B cell (primary cell): ENCODE data around the gene CUL4B. TPM values are rescaled to one million over a fixed set of nuclear protein-coding genes. Genes with fewer than 3 reads are reported as not detected.

ENCODE experiments used
- ATAC-seq: fragments of 200-7000 bp; cut with Tn5 transposase; one replicate; pipeline ENCODE4 v1.10.0; 2021; ENCODE audit warnings: low read depth, mild to moderate bottlenecking, moderate number of reproducible peaks, moderate library complexity
- CTCF ChIA-PET: fragments of 350-600 bp; sonication (Branson Sonifier 250); formaldehyde crosslinking; loops from one replicate; lab custom pipeline; 2021; ENCODE audit warnings: antibody characterized with exemption, inconsistent platforms; lab: Charles Lee
- POLR2A ChIA-PET: fragments of 350-600 bp; sonication (Branson Sonifier 250); formaldehyde crosslinking; loops from one replicate; lab custom pipeline; 2021; ENCODE audit warnings: antibody characterized with exemption; lab: Charles Lee
- DNase-seq: peaks from one replicate; pipeline ENCODE4 v3.0.0; 2013
- H2AFZ ChIP-seq: 2 replicates; pipeline ENCODE4 v1.6.1; 2012; ENCODE audit warnings: mild to moderate bottlenecking, low read depth, low read length; ENCODE audit not compliant: insufficient read depth, poor library complexity, severe bottlenecking
- H3K27ac ChIP-seq, 2 donors: 1 replicate in 1 of 2; 2 replicates in 1 of 2; pipeline ENCODE4 v1.5.1; 2012 to 2013; ENCODE audit warnings: low read length in 2 of 2, mild to moderate bottlenecking in 2 of 2, moderate library complexity in 1 of 2
- H3K27me3 ChIP-seq, 4 experiments: fragments of 200-600 bp in 1 of 4; sonication (generic) in 1 of 4; replicated peaks in 1 of 4; 1 replicate in 2 of 4; 2 replicates in 2 of 4; pipeline versions ENCODE4 v1.6.1 to v1.7.0; 2013 to 2016; ENCODE audit warnings: low read length in 3 of 4, mild to moderate bottlenecking in 2 of 4, mixed read lengths in 1 of 4, moderate library complexity in 1 of 4; ENCODE audit not compliant: insufficient read depth in 4 of 4, control insufficient read depth in 3 of 4; ENCODE audit errors: control extremely low read depth in 1 of 4
- H3K36me3 ChIP-seq, 2 experiments: replicated peaks in 1 of 2; 1 replicate in 1 of 2; 2 replicates in 1 of 2; pipeline versions ENCODE4 v1.6.1 to v1.7.1; 2013; ENCODE audit warnings: low read length in 1 of 2; ENCODE audit not compliant: insufficient read depth in 2 of 2, control insufficient read depth in 1 of 2; ENCODE audit errors: control extremely low read depth in 1 of 2, extremely low read depth in 1 of 2
- H3K4me1 ChIP-seq, 2 donors: fragments of 200-600 bp in 1 of 2; sonication (generic) in 1 of 2; 1 replicate in 1 of 2; 2 replicates in 1 of 2; pipeline versions ENCODE4 v1.5.1 to v1.6.1; 2013 to 2017; ENCODE audit warnings: low read length in 2 of 2; ENCODE audit not compliant: control insufficient read depth in 2 of 2, insufficient read depth in 2 of 2
- H3K4me2 ChIP-seq: replicated peaks from 2 replicates; pipeline ENCODE3; 2012; ENCODE audit warnings: mild to moderate bottlenecking, low read depth, low read length; ENCODE audit not compliant: poor library complexity, severe bottlenecking
- H3K4me3 ChIP-seq, 5 experiments: fragments of 200-600 bp in 1 of 5; sonication (generic) in 1 of 5; 1 replicate in 3 of 5; 2 replicates in 2 of 5; pipeline versions ENCODE4 v1.5.1 to v1.7.0; 2011 to 2016; ENCODE audit warnings: low read length in 4 of 5, mild to moderate bottlenecking in 4 of 5, low read depth in 2 of 5, control low read depth in 1 of 5, moderate library complexity in 1 of 5; ENCODE audit not compliant: insufficient read depth in 1 of 5; ENCODE audit errors: control extremely low read depth in 1 of 5, extremely low read depth in 1 of 5
- H3K79me2 ChIP-seq: fragments of 200-600 bp; sonication (generic); one replicate; pipeline ENCODE4 v1.6.0; 2016; ENCODE audit warnings: low read length; ENCODE audit not compliant: control insufficient read depth, insufficient read depth
- H3K9ac ChIP-seq: fragments of 200-600 bp; sonication (generic); 2 replicates; pipeline ENCODE4 v1.6.1; 2017; ENCODE audit warnings: mild to moderate bottlenecking, low read length, moderate library complexity
- H3K9me3 ChIP-seq, 3 donors: one replicate each; pipeline versions ENCODE4 v1.6.1 to v1.7.1; 2013; ENCODE audit warnings: low read length in 2 of 3; ENCODE audit not compliant: control insufficient read depth in 2 of 3, insufficient read depth in 1 of 3; ENCODE audit errors: control extremely low read depth in 1 of 3
- H4K20me1 ChIP-seq: 2 replicates; pipeline ENCODE4 v1.6.0; 2012; ENCODE audit warnings: mild to moderate bottlenecking, low read length; ENCODE audit not compliant: insufficient read depth, control insufficient read depth, poor library complexity, severe bottlenecking
- H3K27ac Mint-ChIP-seq: one replicate; pipeline ENCODE4 v1.8.0; 2021; ENCODE audit warnings: mixed read lengths
- H3K27me3 Mint-ChIP-seq: one replicate; pipeline ENCODE4 v1.8.0; 2021; ENCODE audit warnings: mixed read lengths
- H3K4me1 Mint-ChIP-seq: one replicate; pipeline ENCODE4 v1.8.0; 2021; ENCODE audit warnings: mixed read lengths
- H3K4me3 Mint-ChIP-seq: one replicate; pipeline ENCODE4 v1.8.0; 2021; ENCODE audit warnings: mixed read lengths
- H3K9me3 Mint-ChIP-seq: one replicate; pipeline ENCODE4 v1.8.0; 2022; ENCODE audit warnings: mixed read lengths; ENCODE audit not compliant: insufficient read depth
- EZH2 ChIP-seq: IDR thresholded peaks from 2 replicates; pipeline ENCODE4 v1.6.1; 2012; ENCODE audit warnings: borderline replicate concordance, low read depth, mild to moderate bottlenecking, moderate library complexity, low read length; ENCODE audit not compliant: insufficient read depth, poor library complexity, severe bottlenecking
- WGBS: methylation state at CpG from one replicate; pipeline ENCODE4 v1.1.5; 2013; ENCODE audit warnings: missing lambda C conversion rate; ENCODE audit not compliant: insufficient coverage; 5-methylcytosine and 5-hydroxymethylcytosine counted together
- intact Hi-C: fragments of 100-400 bp; cut with micrococcal nuclease; formaldehyde crosslinking; loops from one replicate; pipeline ENCODE4 v1.10.0; 2022
- polyA plus RNA-seq: library from polyadenylated mRNA; depleted of rRNA; stranded (reverse); fragments of >200 nt; gene quantifications from 2 replicates; pipeline ENCODE4 v1.2.3, GENCODE V29; 2012
- total RNA-seq, 2 donors: library from RNA; stranded (reverse); fragments of 120-200 nt in 1 of 2; gene quantifications; 1 replicate in 1 of 2; 2 replicates in 1 of 2; pipeline versions ENCODE4 v1.2.3 to v1.2.4, GENCODE V29; 2013 to 2022
- TF ChIP-seq, protein P1 (sequence below): fragments of 200-600 bp; IDR thresholded peaks from one replicate; pipeline ENCODE4 v1.8.0; 2022; ENCODE audit warnings: antibody characterized with exemption, mild to moderate bottlenecking

CUL4B gene
- total and polyA plus RNA-seq, 2 donors (not counting 1 experiment from before 2014, with no cell fraction given): 13.6 to 56.1 TPM

GRCh38 chrX:120512222-120512621 lies 48.5 kb downstream of the CUL4B start:
- H3K27ac ChIP-seq: no peak overlapping the region
- WGBS: no CpG with 5 or more reads among the region's 3 CpGs

GRCh38 chrX:120504569-120504968 lies 56.2 kb downstream of the CUL4B start:
- Histone ChIP-seq H3K36me3 (no peaks in the 10 kb centered on the region), H3K9ac (no peak overlapping the region), H4K20me1 (no peaks in the 10 kb centered on the region), H3K27me3 (no peaks in the 10 kb centered on the region), H2AFZ (no peak overlapping the region), H3K79me2 (no peaks in the 10 kb centered on the region), H3K4me3 (no peak overlapping the region), H3K27ac (no peak overlapping the region), H3K4me1 (no peaks in the 10 kb centered on the region), H3K4me2 (no peak overlapping the region), H3K9me3 (no peaks in the 10 kb centered on the region)
- intact Hi-C loops: no loop called here
- DNase-seq: no peak
- POLR2A ChIA-PET: no interaction called here
- H3K27ac Mint-ChIP-seq: no peak overlapping the region
- no peaks in the 10 kb centered on the region for H3K4me1 Mint-ChIP-seq
- no peak for ATAC-seq
- CTCF ChIA-PET: no interaction called here
- 100% methylated on average over 1 of the region's 1 CpG for WGBS
- H3K4me3 Mint-ChIP-seq: no peak overlapping the region
- no peaks in the 10 kb centered on the region for H3K27me3 Mint-ChIP-seq
- no peak for TF ChIP-seq EZH2
- TF ChIP-seq, protein P1, sequence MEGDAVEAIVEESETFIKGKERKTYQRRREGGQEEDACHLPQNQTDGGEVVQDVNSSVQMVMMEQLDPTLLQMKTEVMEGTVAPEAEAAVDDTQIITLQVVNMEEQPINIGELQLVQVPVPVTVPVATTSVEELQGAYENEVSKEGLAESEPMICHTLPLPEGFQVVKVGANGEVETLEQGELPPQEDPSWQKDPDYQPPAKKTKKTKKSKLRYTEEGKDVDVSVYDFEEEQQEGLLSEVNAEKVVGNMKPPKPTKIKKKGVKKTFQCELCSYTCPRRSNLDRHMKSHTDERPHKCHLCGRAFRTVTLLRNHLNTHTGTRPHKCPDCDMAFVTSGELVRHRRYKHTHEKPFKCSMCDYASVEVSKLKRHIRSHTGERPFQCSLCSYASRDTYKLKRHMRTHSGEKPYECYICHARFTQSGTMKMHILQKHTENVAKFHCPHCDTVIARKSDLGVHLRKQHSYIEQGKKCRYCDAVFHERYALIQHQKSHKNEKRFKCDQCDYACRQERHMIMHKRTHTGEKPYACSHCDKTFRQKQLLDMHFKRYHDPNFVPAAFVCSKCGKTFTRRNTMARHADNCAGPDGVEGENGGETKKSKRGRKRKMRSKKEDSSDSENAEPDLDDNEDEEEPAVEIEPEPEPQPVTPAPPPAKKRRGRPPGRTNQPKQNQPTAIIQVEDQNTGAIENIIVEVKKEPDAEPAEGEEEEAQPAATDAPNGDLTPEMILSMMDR: no peak
- no peaks in the 10 kb centered on the region for H3K9me3 Mint-ChIP-seq

More at GRCh38 chrX:120512222-120512621, 48.5 kb downstream of the CUL4B start:
- no peaks in the 10 kb centered on the region for H3K36me3 ChIP-seq
- no peaks in the 10 kb centered on the region for H3K79me2 ChIP-seq
- POLR2A ChIA-PET: no interaction called here
- no peaks in the 10 kb centered on the region for H4K20me1 ChIP-seq
- Mint-ChIP-seq H3K27me3 (no peaks in the 10 kb centered on the region), H3K9me3 (no peaks in the 10 kb centered on the region), H3K27ac (no peak overlapping the region), H3K4me1 (peaks cover 2% of the 10 kb centered on the region), H3K4me3 (no peak overlapping the region)
- H3K4me3 ChIP-seq: no peak overlapping the region
- no peaks in the 10 kb centered on the region for H3K27me3 ChIP-seq
- ATAC-seq: no peak
- H3K4me2 ChIP-seq: no peak overlapping the region
- no peak overlapping the region for H3K9ac ChIP-seq
- intact Hi-C loops: no loop called here
- CTCF ChIA-PET: no interaction called here
- no peak overlapping the region for H2AFZ ChIP-seq
- DNase-seq: no peak
- TF ChIP-seq EZH2: no peak
- TF ChIP-seq, protein P1: no peak
- H3K9me3 ChIP-seq: no peaks in the 10 kb centered on the region
- H3K4me1 ChIP-seq: no peaks in the 10 kb centered on the region
